H9 (cell line): ENCODE data around the gene PFDN4. TPM values are rescaled to one million over a fixed set of nuclear protein-coding genes. Genes with fewer than 3 reads are reported as not detected.

Source experiments
- DNase-seq: peaks from one replicate; pipeline ENCODE4 v3.0.0-alpha.2; 2017
- H2AFZ ChIP-seq: one replicate; pipeline ENCODE4 v1.6.1; 2013; ENCODE audit warnings: mild to moderate bottlenecking, low read length, control low read depth, moderate library complexity
- H2AK5ac ChIP-seq: 2 replicates; pipeline ENCODE4 v1.6.1; 2013; ENCODE audit warnings: low read length, control low read depth, mixed read lengths; ENCODE audit not compliant: insufficient read length
- H2BK120ac ChIP-seq: one replicate; pipeline ENCODE4 v1.6.1; 2013; ENCODE audit warnings: low read depth, mild to moderate bottlenecking, low read length, control low read depth, inconsistent platforms; ENCODE audit not compliant: poor library complexity, severe bottlenecking
- H2BK12ac ChIP-seq: 2 replicates; pipeline ENCODE4 v1.6.1; 2013; ENCODE audit warnings: low read length, control low read depth, mixed read lengths, low read depth; ENCODE audit not compliant: insufficient read length
- H2BK15ac ChIP-seq: 2 replicates; pipeline ENCODE4 v1.6.1; 2013; ENCODE audit warnings: low read depth, low read length, control low read depth
- H2BK20ac ChIP-seq: one replicate; pipeline ENCODE4 v1.6.1; 2013; ENCODE audit warnings: low read depth, mild to moderate bottlenecking, low read length, control low read depth, inconsistent platforms; ENCODE audit not compliant: poor library complexity, severe bottlenecking
- H2BK5ac ChIP-seq: 2 replicates; pipeline ENCODE4 v1.6.1; 2013; ENCODE audit warnings: low read length, control low read depth, mixed read lengths; ENCODE audit not compliant: insufficient read length
- H3K14ac ChIP-seq: 2 replicates; pipeline ENCODE4 v1.6.1; 2013; ENCODE audit warnings: low read length, control low read depth; ENCODE audit not compliant: insufficient read depth
- H3K18ac ChIP-seq: 2 replicates; pipeline ENCODE4 v1.6.1; 2013; ENCODE audit warnings: low read depth, mild to moderate bottlenecking, mixed read lengths, low read length, control low read depth; ENCODE audit not compliant: insufficient read length
- H3K23ac ChIP-seq: 2 replicates; pipeline ENCODE4 v1.6.1; 2013; ENCODE audit warnings: low read length, control low read depth, mixed read lengths, low read depth; ENCODE audit not compliant: insufficient read length
- H3K23me2 ChIP-seq: 2 replicates; pipeline ENCODE4 v1.6.1; 2013; ENCODE audit warnings: low read depth, mild to moderate bottlenecking, mixed read lengths, low read length, control low read depth; ENCODE audit not compliant: insufficient read length, poor library complexity, severe bottlenecking
- H3K27ac ChIP-seq: 2 replicates; pipeline ENCODE4 v1.5.1; 2013; ENCODE audit warnings: low read length, control low read depth, mixed read lengths, low read depth; ENCODE audit not compliant: insufficient read length
- H3K27me3 ChIP-seq: 2 replicates; pipeline ENCODE4 v1.6.1; 2013; ENCODE audit warnings: low read length, control low read depth, inconsistent platforms; ENCODE audit not compliant: insufficient read depth
- H3K4ac ChIP-seq: 2 replicates; pipeline ENCODE4 v1.6.1; 2013; ENCODE audit warnings: low read depth, mild to moderate bottlenecking, control low read depth, inconsistent platforms, low read length, moderate library complexity
- H3K4me1 ChIP-seq: 2 replicates; pipeline ENCODE4 v1.6.1; 2013; ENCODE audit warnings: low read length, control low read depth, inconsistent platforms; ENCODE audit not compliant: insufficient read depth
- H3K4me2 ChIP-seq: 2 replicates; pipeline ENCODE4 v1.6.1; 2013; ENCODE audit warnings: low read length, control low read depth, mixed read lengths; ENCODE audit not compliant: insufficient read length, insufficient read depth
- H3K56ac ChIP-seq: 2 replicates; pipeline ENCODE4 v1.6.1; 2013; ENCODE audit warnings: low read depth, mild to moderate bottlenecking, mixed read lengths, low read length, control low read depth; ENCODE audit not compliant: insufficient read length
- H3K79me1 ChIP-seq: 2 replicates; pipeline ENCODE4 v1.6.1; 2013; ENCODE audit warnings: low read depth, mild to moderate bottlenecking, moderate library complexity, low read length, control low read depth, inconsistent platforms; ENCODE audit not compliant: insufficient read depth, poor library complexity, severe bottlenecking
- H3K79me2 ChIP-seq: 2 replicates; pipeline ENCODE4 v1.6.1; 2013; ENCODE audit warnings: low read length, control low read depth, inconsistent platforms; ENCODE audit not compliant: insufficient read depth
- H3K9ac ChIP-seq: 2 replicates; pipeline ENCODE4 v1.6.1; 2013; ENCODE audit warnings: low read length, control low read depth, mixed read lengths; ENCODE audit not compliant: insufficient read length; ENCODE audit errors: extremely low read depth
- H3K9me3 ChIP-seq: one replicate; pipeline ENCODE4 v1.6.1; 2013; ENCODE audit warnings: low read depth, low read length, inconsistent platforms; ENCODE audit not compliant: control insufficient read depth
- H3T11ph ChIP-seq: one replicate; pipeline ENCODE4 v1.6.1; 2013; ENCODE audit warnings: mild to moderate bottlenecking, low read length, control low read depth, inconsistent platforms
- H4K20me1 ChIP-seq: one replicate; pipeline ENCODE4 v1.6.1; 2013; ENCODE audit not compliant: control insufficient read depth, insufficient read length, insufficient read depth
- H4K5ac ChIP-seq: 2 replicates; pipeline ENCODE4 v1.6.1; 2013; ENCODE audit warnings: low read depth, mild to moderate bottlenecking, mixed read lengths, low read length, control low read depth; ENCODE audit not compliant: insufficient read length
- H4K8ac ChIP-seq: replicated peaks from 2 replicates; pipeline ENCODE4 v1.6.1; 2013; ENCODE audit warnings: low read length, control low read depth, mixed read lengths, low read depth; ENCODE audit not compliant: insufficient read length
- H4K91ac ChIP-seq: 2 replicates; pipeline ENCODE4 v1.6.1; 2013; ENCODE audit warnings: low read depth, mild to moderate bottlenecking, moderate library complexity, mixed read lengths, low read length, control low read depth; ENCODE audit not compliant: insufficient read length
- H3K27ac Mint-ChIP-seq, 3 experiments: 2 replicates in 2 of 3; 3 replicates in 1 of 3; pipeline ENCODE4 v1.8.0; 2020 to 2021; ENCODE audit warnings: mixed read lengths in 3 of 3, mild to moderate bottlenecking in 1 of 3, moderate library complexity in 1 of 3
- H3K27me3 Mint-ChIP-seq: 2 replicates; pipeline ENCODE4 v1.8.0; 2021; ENCODE audit warnings: low read depth, mild to moderate bottlenecking, moderate library complexity, mixed read lengths
- H3K36me3 Mint-ChIP-seq, 3 experiments: 2 replicates in 2 of 3; 3 replicates in 1 of 3; pipeline ENCODE4 v1.8.0; 2020 to 2021; ENCODE audit warnings: low read depth in 3 of 3, mixed read lengths in 3 of 3; ENCODE audit not compliant: insufficient read depth in 1 of 3
- H3K4me1 Mint-ChIP-seq, 2 experiments: 2 replicates each; pipeline ENCODE4 v1.8.0; 2020; ENCODE audit warnings: mixed read lengths in 2 of 2
- H3K4me3 Mint-ChIP-seq, 2 experiments: 2 replicates in 1 of 2; 3 replicates in 1 of 2; pipeline ENCODE4 v1.8.0; 2020 to 2021; ENCODE audit warnings: mild to moderate bottlenecking in 2 of 2, mixed read lengths in 2 of 2, moderate library complexity in 1 of 2
- H3K9me3 Mint-ChIP-seq, 2 experiments: 2 replicates in 1 of 2; 3 replicates in 1 of 2; pipeline ENCODE4 v1.8.0; 2020; ENCODE audit warnings: mild to moderate bottlenecking in 2 of 2, mixed read lengths in 2 of 2, moderate library complexity in 1 of 2
- CTCF ChIP-seq: fragments of 200-600 bp; sonication (generic); conservative IDR thresholded peaks from 3 replicates; pipeline ENCODE4 v1.8.0; 2021; ENCODE audit warnings: antibody characterized with exemption, mild to moderate bottlenecking
- WGBS: extraction: QIAGEN DNeasy Blood & Tissue Kit; methylation state at CpG from one replicate; pipeline ENCODE4 v1.1.7; 2013; ENCODE audit warnings: missing lambda C conversion rate, low lambda C conversion rate, mixed read lengths; ENCODE audit not compliant: insufficient read length; ENCODE audit errors: extremely low coverage; 5-methylcytosine and 5-hydroxymethylcytosine counted together
- total RNA-seq: library from RNA; stranded (reverse); gene quantifications from 2 replicates; pipeline ENCODE4 v1.2.1, GENCODE V29; 2021

PFDN4 gene
- total RNA-seq, 1 experiment from 2014 or later = 73.6 TPM

- Histone ChIP-seq H3K4me2 (no peak overlapping the region), H3K27me3 (no peaks in the 10 kb centered on the region), H3K79me2 (no peaks in the 10 kb centered on the region), H2BK5ac (no peak overlapping the region), H4K8ac (no peak overlapping the region), H3K56ac (no peak overlapping the region), H3K14ac (no peak overlapping the region), H3T11ph (no peak overlapping the region), H3K4ac (no peak overlapping the region), H4K20me1 (no peaks in the 10 kb centered on the region), H2BK12ac (no peak overlapping the region), H2AK5ac (no peak overlapping the region), H2BK15ac (no peak overlapping the region), H4K91ac (no peak overlapping the region), H3K18ac (no peak overlapping the region), H3K9me3 (no peaks in the 10 kb centered on the region), H2AFZ (no peak overlapping the region), H3K79me1 (no peaks in the 10 kb centered on the region), H3K27ac (no peak overlapping the region), H4K5ac (no peak overlapping the region), H2BK20ac (no peak overlapping the region), H3K9ac (no peak overlapping the region), H3K4me1 (no peaks in the 10 kb centered on the region), H3K23ac (no peak overlapping the region), H3K23me2 (no peaks in the 10 kb centered on the region), H2BK120ac (no peak overlapping the region)
- TF ChIP-seq CTCF = no peak
- DNase-seq = no peak
- Mint-ChIP-seq H3K27me3 (no peaks in the 10 kb centered on the region; the same call in 1 of the 2 replicates), H3K36me3 (no peaks in the 10 kb centered on the region), H3K4me3 (no peak overlapping the region), H3K27ac (no peak overlapping the region), H3K9me3 (no peaks in the 10 kb centered on the region), H3K4me1 (peaks cover 9 to 14% of the 10 kb centered on the region in 2 experiments)
- WGBS = no CpG with 5 or more reads among the region's 4 CpGs
These were observed 6.5 kb upstream of the PFDN4 start for GRCh38 chr20:54201268-54201846.
